NB4 (cell line): ENCODE data around the gene HCFC2.

Source experiments
- DNase-seq: peaks from one replicate; pipeline ENCODE4 v3.0.0; 2010; ENCODE audit warnings: low read depth
- H3K4me3 ChIP-seq: one replicate; pipeline ENCODE4 v1.5.1; 2011; ENCODE audit warnings: mild to moderate bottlenecking, low read depth, low read length, moderate library complexity
- CTCF ChIP-seq: IDR thresholded peaks from one replicate; pipeline ENCODE4 v1.5.1; 2012; ENCODE audit warnings: low read depth, low read length
- MAX ChIP-seq: IDR thresholded peaks from 2 replicates; pipeline ENCODE4 v1.6.1; 2011; ENCODE audit warnings: low read depth, low read length
- MYC ChIP-seq: IDR thresholded peaks from 2 replicates; pipeline ENCODE4 v1.6.1; 2011; ENCODE audit warnings: low read depth, low read length
- POLR2A ChIP-seq: IDR thresholded peaks from 2 replicates; pipeline ENCODE4 v1.6.1; 2011; ENCODE audit warnings: mild to moderate bottlenecking; ENCODE audit not compliant: insufficient read length; ENCODE audit errors: extremely low read depth

The HCFC2 gene

DNA sequence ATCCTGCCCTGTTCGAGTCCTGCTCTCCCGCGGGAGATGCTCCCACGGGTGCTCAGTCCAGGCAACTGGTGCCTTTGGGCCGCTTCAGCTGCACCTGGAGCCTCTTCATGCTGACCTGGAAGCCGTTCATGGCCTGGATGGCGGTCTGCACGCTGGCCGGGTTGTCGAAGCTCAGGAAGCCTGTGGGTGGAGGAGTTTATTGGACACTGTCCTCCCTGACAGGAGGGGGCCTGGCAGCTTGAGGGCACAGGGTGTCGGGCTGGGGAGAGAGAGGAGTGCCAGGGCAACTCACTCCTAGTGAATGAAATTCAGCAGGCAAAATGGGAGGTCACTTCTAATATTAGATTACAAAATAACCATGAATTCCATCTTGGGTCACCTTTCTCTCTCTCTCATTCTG, 83.0 kb downstream of the HCFC2 start:
- TF ChIP-seq MAX, result no peak
- no peak for TF ChIP-seq MYC
- no peak for TF ChIP-seq POLR2A
- TF ChIP-seq CTCF, result no peak
- H3K4me3 ChIP-seq, result no peak overlapping the region
- DNase-seq, result no peak

DNA sequence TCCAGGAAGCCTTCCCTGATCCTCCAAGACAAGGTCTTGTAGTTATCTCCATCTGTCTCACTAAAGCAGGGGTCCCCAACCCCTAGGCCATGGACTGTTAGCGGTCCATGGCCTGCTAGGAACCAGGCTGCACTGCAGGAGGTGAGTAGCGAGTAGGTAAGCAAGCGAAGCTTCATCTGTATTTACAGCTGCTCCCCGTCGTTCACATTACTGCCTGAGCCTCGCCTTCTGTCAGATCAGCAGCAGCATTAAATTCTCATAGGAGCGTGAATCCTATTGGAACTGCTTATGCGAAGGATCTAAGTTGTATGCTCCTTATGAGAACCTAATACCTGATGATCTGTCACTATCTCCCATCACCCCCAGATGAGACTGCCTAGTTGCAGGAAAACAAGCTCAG, 86.1 kb downstream of the HCFC2 start:
- TF ChIP-seq CTCF (no peak), POLR2A (no peak), MYC (no peak), MAX (no peak)

GRCh38 chr12:104152685-104153241, 88.4 kb downstream of the HCFC2 start:
- no peak for DNase-seq
- TF ChIP-seq MYC (no peak), CTCF (no peak), POLR2A (no peak), MAX (no peak)
- no peak overlapping the region for H3K4me3 ChIP-seq

More for the DNA sequence above, 86.1 kb downstream of the HCFC2 start:
- DNase-seq, result no peak
- no peak overlapping the region for H3K4me3 ChIP-seq

DNA sequence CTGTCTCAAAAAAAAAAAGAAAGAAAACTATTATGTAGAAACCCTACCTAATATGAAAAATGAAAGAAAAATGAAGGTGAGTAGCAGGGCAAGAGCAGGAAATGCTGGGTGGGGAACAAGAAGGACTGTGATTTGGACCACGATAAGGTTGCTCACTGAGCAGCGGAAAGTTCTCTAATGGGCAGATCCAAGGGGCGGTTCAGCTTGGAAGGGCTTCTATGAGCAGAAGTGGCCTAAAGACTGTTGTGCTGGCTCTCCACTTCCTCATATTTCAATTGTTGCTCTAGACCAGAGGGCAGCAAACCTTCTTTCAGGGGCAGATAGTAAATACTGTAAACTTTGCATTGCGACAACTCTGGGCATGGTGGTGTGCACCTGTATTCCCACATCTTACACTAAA, 90.0 kb downstream of the HCFC2 start:
- peak; percentile 71 for DNase-seq
- H3K4me3 ChIP-seq, result no peak overlapping the region
- TF ChIP-seq POLR2A (no peak), MYC (no peak), CTCF (no peak), MAX (no peak)

- H3K4me3 ChIP-seq, result no peak overlapping the region
- no peak for DNase-seq
- TF ChIP-seq MYC (no peak), POLR2A (no peak), MAX (no peak), CTCF (no peak)
Measured at GRCh38 chr12:104154806-104155205, 90.5 kb downstream of the HCFC2 start.
